HG03571 (cell line): ENCODE measurements around the gene ILDR1.
"Not testable (repeated sequence)": the region's sequence is repeated elsewhere in the genome, so short reads cannot be mapped to it uniquely, and the experiment has no call there.

Experiments
- ATAC-seq: cut with Tn5 transposase; IDR thresholded peaks from one replicate; pipeline ENCODE4 v1.9.1; 2021; ENCODE audit not compliant: unreplicated experiment

ILDR1 gene

DNA sequence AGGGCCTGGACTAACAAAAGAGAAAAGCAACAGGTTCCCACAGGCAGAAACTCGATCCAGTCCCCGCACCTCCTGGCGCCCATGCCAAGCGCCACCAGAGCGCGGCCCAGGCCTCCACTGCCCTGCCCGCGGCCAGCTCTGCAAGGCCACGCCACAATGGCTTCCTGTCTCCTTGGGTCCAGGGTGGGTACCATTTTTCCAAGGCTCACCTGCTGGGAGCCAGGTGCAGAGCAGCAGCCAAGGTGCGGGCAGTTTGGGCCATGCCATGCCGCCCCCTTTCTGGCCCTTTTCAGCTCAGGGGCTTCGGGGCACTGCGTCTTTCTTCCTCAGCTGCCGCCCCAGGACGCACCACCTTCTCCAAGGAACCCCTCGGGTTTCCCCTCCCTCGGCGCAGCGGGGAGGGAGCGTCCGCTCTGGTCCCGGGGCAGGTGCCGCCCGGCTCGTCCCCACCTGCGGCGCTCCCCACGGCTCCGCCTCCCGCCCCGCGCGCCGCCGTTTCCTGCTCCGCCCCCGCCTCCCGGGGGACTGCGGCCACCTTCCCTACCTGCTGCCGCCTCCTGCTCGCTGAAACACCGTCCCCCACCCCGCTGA lies at the start of gene ILDR1:
Gene ILDR1, minus strand, starts transcription at position 437 of the 591 bp plus-strand sequence. Its CDS starts 170 bp downstream, at position 267.
- ATAC-seq: peak; percentile 38

DNA sequence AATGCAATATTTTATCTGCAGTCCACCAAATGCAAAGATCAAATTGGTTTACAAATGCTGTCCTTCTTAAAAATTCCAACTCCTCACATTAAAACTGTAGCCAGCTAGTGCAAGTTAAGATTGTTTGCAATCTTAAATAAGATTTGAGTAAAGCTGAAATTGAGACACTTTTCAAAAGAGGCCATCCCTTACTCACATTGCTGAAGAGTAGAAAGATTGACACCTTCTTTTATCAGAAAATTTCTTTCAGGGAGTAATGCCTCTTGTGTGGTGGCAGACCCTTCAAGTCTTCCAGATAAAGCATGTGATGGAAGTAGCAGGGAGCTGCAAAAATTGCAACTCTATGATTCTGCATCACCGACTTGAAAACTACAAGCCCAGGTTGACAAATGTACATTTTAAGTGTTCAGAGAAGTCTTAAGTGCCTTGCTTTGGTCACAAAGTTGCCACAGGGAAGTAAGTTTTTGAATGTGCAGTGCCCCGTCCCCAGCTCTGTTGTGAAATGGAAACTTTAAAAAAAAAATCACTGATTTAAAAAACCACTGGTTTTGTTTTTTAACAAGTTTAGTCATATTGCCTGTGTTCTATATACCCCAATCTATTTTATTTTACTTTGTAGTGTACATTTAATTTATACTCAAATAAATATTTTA lies 45.7 kb upstream of the ILDR1 start:
- ATAC-seq: no peak

DNA sequence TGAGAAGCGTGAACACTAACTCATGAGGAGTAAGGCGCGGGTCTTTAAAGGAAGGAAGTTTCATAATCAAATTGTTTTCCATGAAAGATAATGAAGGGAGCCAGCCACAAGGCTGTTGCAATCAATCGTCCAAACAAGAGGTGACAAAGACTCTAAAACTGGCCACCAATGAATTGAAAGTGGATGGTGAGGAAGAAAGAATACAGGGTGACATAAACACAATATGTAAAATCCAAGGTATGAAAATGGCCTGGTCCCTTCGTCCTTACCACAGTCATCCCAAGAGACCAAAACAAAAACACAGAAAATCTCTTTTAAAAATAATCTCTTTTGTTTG lies 45.1 kb upstream of the ILDR1 start:
- ATAC-seq: peak; percentile 39

DNA sequence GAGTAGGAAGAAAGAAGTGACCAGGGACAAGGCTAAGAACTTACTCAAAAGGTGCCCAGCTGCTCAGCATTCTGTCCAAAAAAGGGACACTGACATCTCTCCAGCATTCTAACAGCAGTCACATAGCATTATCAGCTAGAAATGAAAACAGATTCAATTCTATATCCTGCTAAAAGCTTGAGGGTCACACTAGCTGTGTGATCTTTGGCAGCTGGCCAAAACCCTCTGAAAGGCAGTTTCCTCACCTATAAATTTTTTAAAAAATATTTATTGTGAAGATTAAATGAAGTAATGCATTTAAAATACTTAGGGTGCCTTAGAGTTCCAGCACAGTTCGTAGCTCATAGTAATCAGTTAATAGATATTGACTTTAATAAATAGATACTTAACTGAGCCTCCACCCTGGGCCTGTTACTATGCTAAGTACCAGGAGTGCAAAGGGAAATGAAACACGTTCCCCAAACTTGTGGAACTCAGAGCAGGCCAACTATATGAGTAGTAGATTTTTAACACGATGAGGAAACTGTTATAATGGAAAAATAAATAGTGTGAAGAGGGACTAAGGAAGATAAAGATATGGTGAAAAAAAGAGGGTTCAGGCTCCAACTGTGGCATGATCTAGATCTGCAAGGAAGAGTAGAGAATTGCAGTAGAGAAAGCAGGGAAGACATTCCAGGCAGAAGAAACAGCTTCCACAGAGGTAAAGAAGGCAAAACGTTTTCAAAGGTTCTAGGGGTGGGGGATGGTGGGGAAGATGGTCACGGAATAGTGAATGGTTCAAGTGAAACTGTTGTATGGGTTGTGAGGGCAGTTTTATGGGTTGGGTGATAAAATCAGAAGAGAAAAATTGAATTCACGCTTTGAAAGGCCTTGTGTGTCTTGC lies 44.5 kb upstream of the ILDR1 start:
- no peak for ATAC-seq

DNA sequence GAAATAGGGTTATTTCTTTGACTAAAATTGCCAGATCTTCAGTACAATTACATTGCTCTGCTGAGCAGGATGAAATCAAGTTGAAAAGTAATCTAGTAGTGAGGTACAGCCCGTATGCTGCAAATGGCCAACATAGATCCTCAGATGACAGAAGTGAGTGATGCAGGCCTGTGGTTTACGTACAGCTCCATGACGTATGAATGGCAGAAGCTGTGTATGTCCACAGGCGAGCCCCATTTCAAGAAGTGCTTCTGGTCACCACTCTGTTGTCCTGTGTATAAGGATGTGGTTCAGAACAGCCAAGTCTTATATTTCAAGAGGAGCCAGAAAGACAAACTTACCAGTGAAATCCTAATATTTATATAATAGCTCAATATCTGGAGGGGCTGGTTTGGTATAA lies 42.3 kb upstream of the ILDR1 start:
- ATAC-seq: no peak

DNA sequence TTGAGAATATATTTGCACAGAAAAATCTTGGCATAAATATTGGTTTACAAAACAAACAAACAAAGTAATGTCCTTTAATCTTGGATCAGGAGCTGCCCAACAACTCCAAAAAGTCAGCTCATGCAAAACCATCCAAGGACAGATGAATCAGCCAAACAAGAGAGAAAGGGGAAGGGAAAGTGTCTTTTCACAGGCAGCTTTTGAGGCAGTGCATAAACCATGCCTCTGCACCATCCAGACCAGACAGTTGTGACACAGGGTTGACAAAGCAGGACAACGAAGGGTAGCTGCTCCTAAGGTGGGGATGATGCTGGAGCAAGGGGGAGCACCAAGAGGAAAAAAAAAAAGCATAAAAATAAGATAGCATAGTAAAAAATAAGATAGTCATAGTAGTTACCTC lies 41.9 kb upstream of the ILDR1 start:
- ATAC-seq: no peak

DNA sequence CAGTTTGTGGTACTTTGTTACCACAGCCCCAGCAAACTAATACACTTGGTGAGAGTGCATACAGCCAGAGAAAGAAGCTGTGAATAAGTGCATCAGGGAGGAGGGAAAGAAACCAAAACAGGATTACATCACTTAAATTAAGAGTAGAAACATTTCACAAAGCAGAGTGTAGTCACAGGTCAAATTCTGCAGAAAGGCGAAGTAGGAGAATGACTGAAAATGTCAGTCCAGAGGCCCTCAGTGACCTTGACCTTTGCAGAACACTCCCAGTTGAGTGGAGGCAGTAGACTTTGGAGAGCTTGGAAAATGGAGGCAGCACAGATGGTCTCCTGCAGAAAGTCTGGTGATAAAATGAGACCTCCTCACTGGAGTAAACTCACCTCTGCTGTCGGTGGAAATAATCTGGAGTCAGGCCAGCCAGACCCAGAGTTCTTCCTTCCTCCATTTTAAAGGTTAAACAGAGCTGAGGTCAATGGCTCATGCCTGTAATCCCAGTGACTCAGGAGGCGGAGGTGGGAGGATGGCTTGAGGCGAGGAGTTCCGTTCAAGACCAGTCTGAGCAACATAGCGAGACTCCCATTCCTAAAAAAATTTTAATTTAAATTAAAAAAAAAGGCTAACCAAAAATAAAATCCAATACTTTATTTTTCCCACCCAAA lies 38.1 kb upstream of the ILDR1 start:
- no peak for ATAC-seq

DNA sequence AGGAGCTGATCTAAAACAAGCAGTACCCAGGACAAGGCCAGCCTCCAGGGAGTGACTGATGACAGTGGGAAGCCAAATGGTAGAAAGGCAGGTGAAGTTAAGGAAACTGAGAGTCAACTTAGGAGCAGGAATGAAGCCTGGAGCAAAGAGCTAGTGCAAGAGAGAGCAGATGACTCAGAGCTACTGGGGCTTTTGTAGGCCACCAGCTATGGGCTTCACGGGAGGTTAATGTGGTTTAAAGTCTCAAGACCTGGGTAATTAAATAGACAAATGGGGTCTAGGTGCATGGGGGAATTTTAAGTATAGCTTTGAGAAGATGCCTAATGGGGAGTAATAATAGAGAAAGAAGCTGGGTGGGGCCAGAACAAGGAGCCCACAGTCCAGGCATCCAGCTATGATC lies 36.2 kb upstream of the ILDR1 start:
- ATAC-seq: no peak

DNA sequence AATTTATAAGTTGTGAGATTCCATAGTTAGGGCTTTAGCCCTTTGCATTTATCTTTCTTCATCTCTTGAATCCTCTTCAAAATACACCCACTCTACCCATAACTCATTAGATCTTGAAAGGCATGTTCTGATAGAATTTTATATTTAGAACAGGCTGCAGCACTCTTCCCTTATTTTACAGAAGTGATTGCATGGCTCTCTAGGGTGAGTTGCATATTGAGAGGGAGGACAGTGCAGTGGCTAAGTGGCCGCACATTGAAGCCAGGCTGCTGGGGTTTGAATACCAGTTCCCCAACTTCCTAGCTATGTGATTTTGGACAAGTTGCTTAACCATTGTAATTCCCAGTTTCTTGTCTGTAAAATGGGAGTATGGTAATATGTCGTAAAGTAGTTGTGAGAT lies 35.6 kb upstream of the ILDR1 start:
- ATAC-seq: no peak

DNA sequence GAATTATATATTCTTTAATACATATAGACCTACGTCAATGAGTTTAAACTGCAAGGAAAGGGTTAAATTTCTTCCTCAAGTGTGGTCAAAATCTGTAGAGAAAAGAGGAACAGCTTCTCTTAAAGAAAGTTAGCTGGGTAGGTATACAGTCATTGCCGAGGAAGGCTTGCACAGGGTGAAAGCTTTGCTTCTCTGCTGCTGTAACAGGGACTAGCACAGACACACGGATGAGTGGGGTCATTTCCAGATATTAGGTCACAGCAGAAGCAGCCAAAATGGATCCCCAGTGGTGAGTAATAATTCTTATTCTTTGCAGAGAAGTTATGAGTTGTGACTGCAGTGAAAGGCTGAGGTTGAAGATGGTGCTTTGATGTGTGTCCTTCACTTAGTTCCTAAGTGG lies 33.2 kb upstream of the ILDR1 start, which contains the start of gene CD86:
Gene CD86, plus strand, starts transcription at position 148 of the 400 bp plus-strand sequence. Its CDS starts 128 bp downstream, at position 276.
- peak; percentile 89 for ATAC-seq

DNA sequence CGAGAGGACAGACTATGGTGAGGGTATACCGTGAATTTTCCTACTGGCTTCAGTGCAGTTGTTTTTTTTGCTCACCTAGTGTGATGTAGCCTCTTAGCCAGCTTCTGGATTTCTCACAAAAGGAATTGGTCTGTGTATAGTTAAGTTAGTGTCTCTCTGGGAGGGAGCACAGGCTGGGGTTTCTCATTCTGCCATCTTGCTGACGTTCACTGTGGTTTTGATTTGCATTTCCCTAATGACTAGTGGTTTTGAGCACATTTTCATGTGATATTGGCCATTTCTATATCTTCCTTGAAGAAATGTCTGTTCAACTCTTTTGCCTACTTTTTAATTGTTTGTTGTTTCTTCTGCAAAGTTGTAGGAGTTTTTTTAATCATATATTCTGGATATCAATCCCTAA lies 30.9 kb upstream of the ILDR1 start:
- ATAC-seq: no peak

DNA sequence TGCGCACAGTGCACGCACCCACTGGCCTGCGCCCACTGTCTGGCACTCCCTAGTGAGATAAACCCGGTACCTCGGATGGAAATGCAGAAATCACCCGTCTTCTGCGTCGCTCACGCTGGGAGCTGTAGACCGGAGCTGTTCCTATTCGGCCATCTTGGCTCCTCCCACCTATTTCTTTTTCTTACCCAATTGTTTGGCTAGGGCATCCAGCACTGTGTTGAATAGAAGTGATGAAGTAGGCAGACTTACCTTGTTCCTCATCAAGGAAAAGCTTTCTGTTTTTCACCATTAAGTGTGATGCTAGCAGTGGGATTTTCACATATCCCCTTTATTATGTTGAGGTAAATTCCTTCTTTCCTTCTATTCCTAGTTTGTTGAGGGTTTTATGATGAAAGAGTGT lies 25.7 kb upstream of the ILDR1 start:
- not testable (repeated sequence) for ATAC-seq

DNA sequence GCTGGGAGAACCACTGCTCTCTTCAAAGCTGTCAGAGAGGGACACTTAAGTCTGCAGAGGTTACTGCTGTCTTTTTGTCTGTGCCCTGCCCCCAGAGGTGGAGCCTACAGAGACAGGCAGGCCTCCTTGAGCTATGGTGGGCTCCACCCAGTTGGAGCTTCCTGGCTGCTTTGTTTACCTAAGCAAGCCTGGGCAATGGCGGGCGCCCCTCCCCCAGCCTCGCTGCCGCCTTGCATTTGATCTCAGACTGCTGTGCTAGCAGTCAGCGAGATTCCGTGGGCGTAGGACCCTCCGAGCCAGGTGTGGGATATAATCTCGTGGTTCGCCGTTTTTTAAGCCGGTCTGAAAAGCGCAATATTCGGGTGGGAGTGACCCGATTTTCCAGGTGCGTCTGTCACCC lies 25.2 kb upstream of the ILDR1 start:
- not testable (repeated sequence) for ATAC-seq

DNA sequence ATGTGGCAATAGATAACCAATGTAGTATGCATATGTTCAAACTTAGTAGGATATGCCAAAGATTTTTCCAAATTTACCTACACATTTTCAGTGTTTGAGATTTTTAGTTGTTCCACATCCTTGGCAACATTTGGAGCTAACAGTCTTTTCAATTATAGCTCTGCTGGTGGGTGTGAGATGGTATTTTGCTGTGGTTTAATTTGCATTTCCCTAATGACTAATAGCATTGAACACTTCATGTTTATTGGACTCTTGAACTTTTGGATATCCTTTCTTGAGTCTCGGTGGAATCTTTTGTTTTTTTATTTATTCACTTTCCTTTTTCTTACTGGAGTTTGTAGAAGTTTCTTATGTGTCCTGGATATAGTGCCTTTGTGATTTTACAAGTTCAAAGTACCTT lies 11.0 kb upstream of the ILDR1 start:
- no peak for ATAC-seq

DNA sequence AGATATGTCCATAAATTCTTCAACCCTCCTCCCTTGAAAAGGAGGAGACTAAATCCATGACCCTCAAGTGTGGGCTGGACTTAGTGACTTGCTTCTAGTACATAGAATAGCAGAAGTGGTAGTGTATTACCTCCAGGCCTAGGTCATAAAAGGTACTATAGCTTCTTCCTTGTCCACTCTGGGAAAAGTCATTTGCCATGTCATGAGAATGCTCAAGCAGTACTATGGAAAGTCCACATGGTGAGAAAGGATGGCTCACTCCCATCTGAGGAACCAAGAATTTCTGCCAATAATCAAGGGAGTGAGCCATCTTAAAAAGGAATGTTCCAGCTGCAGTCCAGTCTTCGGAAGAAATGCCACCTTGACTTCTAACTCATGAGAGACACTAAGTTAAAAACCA lies 10.5 kb upstream of the ILDR1 start:
- no peak for ATAC-seq

DNA sequence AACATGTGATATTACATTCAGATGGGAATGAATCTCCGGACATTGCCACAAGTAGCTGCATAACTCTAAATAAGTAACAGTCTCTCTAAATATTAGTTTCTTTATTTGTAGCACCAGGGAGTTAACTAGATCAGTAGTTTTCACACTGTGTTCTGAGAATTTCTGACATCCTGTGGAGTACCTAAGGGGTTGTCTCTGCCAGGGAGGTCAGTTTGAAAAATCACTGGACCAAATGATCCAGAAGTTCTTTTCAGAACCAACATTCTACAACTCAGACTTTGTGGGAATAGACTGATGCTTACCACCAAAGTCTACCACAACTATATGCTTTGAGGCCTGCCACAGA lies 9.0 kb upstream of the ILDR1 start:
- peak; percentile 27 for ATAC-seq

DNA sequence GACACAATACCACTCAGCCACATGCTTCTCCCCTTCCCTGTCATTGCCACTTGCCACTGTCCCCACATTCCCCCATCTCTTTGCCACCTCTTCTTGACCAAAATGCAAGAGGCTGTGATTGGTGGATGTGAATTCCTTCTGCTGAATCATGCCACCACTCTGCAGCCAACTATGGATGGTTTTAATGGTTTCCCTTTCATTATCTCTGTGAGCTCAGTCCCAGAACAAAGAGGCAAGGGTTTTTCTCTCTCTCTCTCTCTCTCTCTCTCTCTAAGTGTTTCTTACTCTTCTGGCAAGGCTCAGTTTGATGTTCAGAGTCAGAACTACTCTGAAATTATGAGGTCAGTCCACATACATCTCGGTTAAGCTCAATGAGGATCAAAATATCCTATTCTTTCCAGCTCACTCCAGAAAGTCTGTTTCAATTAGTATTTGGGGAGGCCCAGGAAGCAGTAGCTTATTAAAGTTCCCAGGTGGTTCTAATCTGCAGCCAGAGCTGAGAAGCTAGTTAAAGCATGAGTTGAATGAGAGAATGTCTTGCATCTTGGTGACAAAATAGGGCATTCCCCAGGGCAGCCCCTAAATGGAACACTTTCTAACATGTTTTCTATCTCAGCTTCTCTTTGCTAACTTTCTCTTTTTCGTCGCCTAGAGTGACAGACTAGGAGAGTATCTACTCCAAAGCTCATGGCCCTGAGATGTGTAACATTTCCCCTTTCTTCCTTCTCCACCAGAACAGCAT lies 8.5 kb upstream of the ILDR1 start:
- ATAC-seq: peak; percentile 63

DNA sequence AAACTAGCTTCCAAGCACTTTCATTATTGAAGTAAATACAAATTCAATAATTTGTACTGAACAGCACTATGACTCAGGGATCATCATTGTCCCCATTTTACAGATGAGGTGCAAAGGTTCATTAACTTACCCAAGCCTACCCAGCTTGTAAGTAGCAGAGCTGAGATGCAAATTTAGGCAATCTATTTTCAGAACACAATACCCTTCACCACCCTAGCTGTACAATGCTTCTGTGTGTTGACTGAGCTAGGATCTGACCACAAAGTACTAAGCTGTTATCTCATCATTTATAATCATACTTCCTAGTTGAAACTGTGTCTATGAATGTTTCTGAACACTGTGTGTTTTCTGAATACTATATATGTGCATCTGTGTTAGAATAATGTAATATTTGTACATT lies 3.2 kb upstream of the ILDR1 start:
- ATAC-seq: peak; percentile 66

DNA sequence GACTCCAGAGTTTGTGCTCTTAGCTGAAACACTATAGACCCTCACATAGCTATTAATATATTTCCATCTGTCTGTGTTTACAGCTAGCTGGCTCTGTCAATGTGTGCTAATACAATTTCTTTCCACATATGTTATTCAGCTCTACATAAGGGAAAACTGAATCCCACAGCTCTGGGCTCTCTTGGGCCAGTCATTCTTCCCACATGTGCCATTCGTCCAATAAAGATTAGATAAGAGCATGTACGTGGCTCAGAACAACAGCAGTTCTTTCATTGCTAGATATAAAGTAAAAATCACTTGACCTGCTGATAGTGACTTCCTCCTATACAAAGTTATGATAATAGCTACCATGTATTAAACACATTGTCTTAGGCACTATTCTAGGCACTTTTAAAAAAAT lies 2.8 kb upstream of the ILDR1 start:
- no peak for ATAC-seq

DNA sequence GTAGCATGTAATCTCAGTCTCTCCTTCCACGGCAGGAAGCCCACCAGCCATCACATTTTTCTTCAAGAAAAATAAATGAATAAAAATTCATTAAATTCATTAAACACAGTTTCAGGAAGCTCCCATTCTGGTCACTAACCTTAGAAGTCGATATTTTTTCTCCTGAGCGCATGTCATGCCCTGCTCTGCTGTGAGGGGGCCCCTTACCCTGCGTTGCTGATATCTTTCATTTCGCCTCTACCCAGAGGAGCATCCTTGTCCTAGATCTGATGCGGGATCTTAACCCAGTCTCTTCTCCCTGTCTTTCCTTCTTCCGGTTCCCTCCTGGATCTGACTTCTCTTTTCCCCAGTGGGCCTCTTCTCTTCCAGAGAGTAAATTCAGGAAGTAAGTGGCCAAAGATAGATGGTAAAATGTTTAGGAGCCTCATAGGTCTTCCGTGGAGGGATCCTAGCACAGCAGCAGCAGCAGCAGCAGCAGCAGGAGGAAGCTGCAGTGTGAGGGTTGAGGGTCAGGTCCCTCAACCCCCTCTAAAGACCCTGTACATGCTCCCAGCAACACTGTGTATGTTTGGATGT lies 1.4 kb upstream of the ILDR1 start:
- ATAC-seq: no peak

DNA sequence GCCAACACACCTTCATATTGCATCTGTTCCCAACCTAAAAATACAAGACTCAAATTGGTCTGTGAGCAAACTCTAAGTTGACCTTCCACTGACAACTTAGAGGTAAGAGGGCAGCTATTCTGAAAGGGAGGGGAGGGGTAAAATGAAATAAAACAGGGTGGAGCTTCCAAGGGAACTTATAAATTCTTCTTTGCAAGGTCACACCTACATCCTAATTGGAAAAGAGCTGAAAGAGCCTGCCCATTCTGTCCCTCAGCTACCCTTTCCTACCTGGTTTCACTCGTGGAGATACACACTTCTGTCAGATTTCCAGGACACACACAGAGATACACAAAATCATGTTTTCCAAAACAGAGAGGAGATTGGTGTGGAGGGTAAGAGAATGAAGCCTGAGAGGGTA lies 1.0 kb downstream of the ILDR1 start:
- ATAC-seq: no peak
